ENCODE data around the gene MYMX.
"Not testable (repeated sequence)": the region's sequence is repeated elsewhere in the genome, so short reads cannot be mapped to it uniquely, and the experiment has no call there.

The MYMX gene

DNA sequence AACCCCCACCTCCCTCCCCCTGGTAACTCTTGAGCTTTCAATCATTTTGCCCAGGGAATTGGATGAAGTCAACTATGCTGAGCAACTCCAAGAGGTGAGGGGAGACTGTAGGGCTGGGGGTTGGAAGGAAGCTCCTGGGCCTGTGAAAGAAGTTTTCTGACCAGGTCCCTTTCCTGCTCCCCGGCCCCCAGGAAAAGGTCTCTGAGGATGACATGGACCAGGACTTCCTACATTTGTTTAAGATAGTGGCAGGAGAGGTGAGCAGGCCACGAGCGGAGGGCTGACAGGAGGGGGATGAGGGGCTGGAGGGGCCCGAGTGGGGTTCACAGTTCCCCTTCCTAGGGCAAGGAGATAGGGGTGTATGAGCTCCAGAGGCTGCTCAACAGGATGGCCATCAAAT lies 36.3 kb upstream of the MYMX start:
- FAIRE-seq (no peak), DNase-seq (ENCODE audit: insufficient read length, low spot score) (no peak)
- TF ChIP-seq, protein P1, sequence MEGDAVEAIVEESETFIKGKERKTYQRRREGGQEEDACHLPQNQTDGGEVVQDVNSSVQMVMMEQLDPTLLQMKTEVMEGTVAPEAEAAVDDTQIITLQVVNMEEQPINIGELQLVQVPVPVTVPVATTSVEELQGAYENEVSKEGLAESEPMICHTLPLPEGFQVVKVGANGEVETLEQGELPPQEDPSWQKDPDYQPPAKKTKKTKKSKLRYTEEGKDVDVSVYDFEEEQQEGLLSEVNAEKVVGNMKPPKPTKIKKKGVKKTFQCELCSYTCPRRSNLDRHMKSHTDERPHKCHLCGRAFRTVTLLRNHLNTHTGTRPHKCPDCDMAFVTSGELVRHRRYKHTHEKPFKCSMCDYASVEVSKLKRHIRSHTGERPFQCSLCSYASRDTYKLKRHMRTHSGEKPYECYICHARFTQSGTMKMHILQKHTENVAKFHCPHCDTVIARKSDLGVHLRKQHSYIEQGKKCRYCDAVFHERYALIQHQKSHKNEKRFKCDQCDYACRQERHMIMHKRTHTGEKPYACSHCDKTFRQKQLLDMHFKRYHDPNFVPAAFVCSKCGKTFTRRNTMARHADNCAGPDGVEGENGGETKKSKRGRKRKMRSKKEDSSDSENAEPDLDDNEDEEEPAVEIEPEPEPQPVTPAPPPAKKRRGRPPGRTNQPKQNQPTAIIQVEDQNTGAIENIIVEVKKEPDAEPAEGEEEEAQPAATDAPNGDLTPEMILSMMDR (IDR thresholded peaks at IDR 0.05; ENCODE audit: insufficient read depth, missing control alignments), result no peak

- TF ChIP-seq, protein P1 (IDR thresholded peaks at IDR 0.05; ENCODE audit: insufficient read depth, missing control alignments), result no peak
- DNase-seq (ENCODE audit: insufficient read length, low spot score), result no peak
- FAIRE-seq, result no peak
Observed at GRCh38 chr6:44180886-44181285, 35.8 kb upstream of the MYMX start.

- not testable (repeated sequence) for FAIRE-seq; DNase-seq (ENCODE audit: insufficient read length, low spot score)
Observed at GRCh38 chr6:44181784-44182183, 34.9 kb upstream of the MYMX start.

DNA sequence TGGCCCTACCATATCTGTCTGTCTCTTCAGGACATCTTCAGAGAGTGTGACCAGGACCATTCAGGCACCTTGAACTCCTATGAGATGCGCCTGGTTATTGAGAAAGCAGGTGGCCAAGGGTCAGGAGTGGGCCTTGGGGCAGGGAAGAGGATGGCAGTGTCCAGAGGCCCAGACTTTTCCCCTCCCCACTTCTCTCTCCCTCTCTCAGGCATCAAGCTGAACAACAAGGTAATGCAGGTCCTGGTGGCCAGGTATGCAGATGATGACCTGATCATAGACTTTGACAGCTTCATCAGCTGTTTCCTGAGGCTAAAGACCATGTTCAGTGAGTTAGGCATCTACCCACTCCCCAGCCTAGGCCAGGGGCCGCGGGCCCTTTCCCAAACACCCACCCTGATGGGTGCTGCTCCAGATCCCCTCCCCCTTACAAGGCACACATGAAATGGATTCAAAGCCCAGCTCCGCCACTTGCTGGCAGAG lies 33.8 kb upstream of the MYMX start:
- FAIRE-seq, result no peak
- TF ChIP-seq, protein P1 (IDR thresholded peaks at IDR 0.05; ENCODE audit: insufficient read depth, missing control alignments), result no peak
- no peak for DNase-seq (ENCODE audit: insufficient read length, low spot score)

- TF ChIP-seq, protein P1 (IDR thresholded peaks at IDR 0.05; ENCODE audit: insufficient read depth, missing control alignments), result no peak
- FAIRE-seq, result no peak
- DNase-seq (ENCODE audit: insufficient read length, low spot score), result no peak
Observed at GRCh38 chr6:44183783-44184182, 32.9 kb upstream of the MYMX start.

DNA sequence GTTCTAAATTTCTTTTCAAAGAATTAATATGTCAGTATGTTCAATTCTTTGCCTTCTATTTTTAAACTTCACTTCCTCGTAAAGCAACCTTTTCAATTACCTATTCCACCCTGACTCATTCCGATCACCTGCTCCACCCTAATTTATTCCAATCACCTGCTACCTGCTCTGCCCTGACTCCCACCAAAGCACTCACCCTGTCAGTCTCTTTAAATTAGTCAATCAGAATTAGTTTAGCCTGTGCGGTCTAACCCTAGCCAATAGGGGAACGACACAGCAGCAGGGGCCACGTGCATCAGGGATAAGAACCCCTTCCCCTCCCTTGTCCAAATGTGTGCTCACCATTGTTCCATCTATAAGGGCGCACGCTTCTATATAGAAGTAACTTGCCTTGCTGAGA lies 31.4 kb upstream of the MYMX start:
- not testable (repeated sequence) for FAIRE-seq

GRCh38 chr6:44185953-44186634 lies 30.6 kb upstream of the MYMX start:
- DNase-seq (ENCODE audit: insufficient read length, low spot score) (no peak), FAIRE-seq (no peak)
- TF ChIP-seq, protein P1 (IDR thresholded peaks at IDR 0.05; ENCODE audit: insufficient read depth, missing control alignments), result no peak

More for the DNA sequence above, 31.4 kb upstream of the MYMX start:
- DNase-seq (ENCODE audit: insufficient read length, low spot score), result not testable (repeated sequence)

GRCh38 chr6:44186635-44187025 lies 30.1 kb upstream of the MYMX start:
- TF ChIP-seq, protein P1 (IDR thresholded peaks at IDR 0.05; ENCODE audit: insufficient read depth, missing control alignments), result no peak
- no peak for FAIRE-seq
- DNase-seq (ENCODE audit: insufficient read length, low spot score), result no peak

All from D721Med (cell line).